ENCODE results near the gene CNNM3.
"Not testable (repeated sequence)": the region's sequence is repeated elsewhere in the genome, so short reads cannot be mapped to it uniquely, and the experiment has no call there.

The CNNM3 gene

GRCh38 chr2:96800061-96801004 is 15.7 kb upstream of the CNNM3 start:
- DNase-seq: no peak

GRCh38 chr2:96801005-96801785 is 14.9 kb upstream of the CNNM3 start:
- DNase-seq: peak; percentile 83

- peak; percentile 63 for DNase-seq
These were observed 14.1 kb upstream of the CNNM3 start for GRCh38 chr2:96801786-96802595.

- no peak for DNase-seq
These were observed 13.3 kb upstream of the CNNM3 start for GRCh38 chr2:96802721-96803120.

GRCh38 chr2:96804986-96805385 is 11.1 kb upstream of the CNNM3 start:
- no peak for DNase-seq

GRCh38 chr2:96805946-96806345 is 10.1 kb upstream of the CNNM3 start:
- DNase-seq: not testable (repeated sequence)

GRCh38 chr2:96806468-96807126 is 9.5 kb upstream of the CNNM3 start:
- DNase-seq: no peak

GRCh38 chr2:96807127-96807471 is 9.0 kb upstream of the CNNM3 start:
- no peak for DNase-seq

- DNase-seq: no peak
These were observed 7.8 kb upstream of the CNNM3 start for GRCh38 chr2:96808176-96808837.

- DNase-seq: no peak
These were observed 6.7 kb upstream of the CNNM3 start for GRCh38 chr2:96809216-96809882.

GRCh38 chr2:96809951-96810782 is 5.9 kb upstream of the CNNM3 start:
- DNase-seq: no peak

- no peak for DNase-seq
These were observed 5.3 kb upstream of the CNNM3 start for GRCh38 chr2:96810783-96811192.

- DNase-seq: no peak
These were observed 4.2 kb upstream of the CNNM3 start for GRCh38 chr2:96811917-96812316.

GRCh38 chr2:96813656-96814055 is 2.4 kb upstream of the CNNM3 start:
- no peak for DNase-seq

- peak; percentile 43 for DNase-seq
These were observed 542 bp upstream of the CNNM3 start for GRCh38 chr2:96815326-96816126.

GRCh38 chr2:96816836-96817702 is 1.0 kb downstream of the CNNM3 start:
- DNase-seq: no peak

- no peak for DNase-seq
These were observed 1.8 kb downstream of the CNNM3 start for GRCh38 chr2:96817882-96818281.

GRCh38 chr2:96819128-96819875 is 3.2 kb downstream of the CNNM3 start:
- DNase-seq: no peak
